MM.1S (cell line): Measurements from ENCODE around the gene AMZ2.

ENCODE experiments used
- DNase-seq: peaks from one replicate; pipeline ENCODE4 v3.0.0-alpha.2; 2015
- H2AFZ ChIP-seq: fragments of 300-600 bp; sonication (generic); 2 replicates; pipeline ENCODE4 v1.6.0; 2016; ENCODE audit warnings: antibody characterized with exemption, low read length
- H3F3A ChIP-seq: fragments of 300-600 bp; sonication (generic); 2 replicates; pipeline ENCODE4 v1.6.1; 2016; ENCODE audit warnings: mild to moderate bottlenecking, antibody characterized with exemption, low read length, moderate library complexity, mixed read lengths; ENCODE audit not compliant: insufficient read depth
- H3K27ac ChIP-seq: fragments of 300-600 bp; sonication (generic); 2 replicates; pipeline ENCODE4 v1.5.1; 2016; ENCODE audit warnings: mild to moderate bottlenecking, low read length
- H3K27me3 ChIP-seq: fragments of 300-600 bp; sonication (generic); replicated peaks from 2 replicates; pipeline ENCODE4 v1.6.0; 2016; ENCODE audit warnings: low read length; ENCODE audit not compliant: insufficient read depth
- H3K36me3 ChIP-seq: fragments of 300-600 bp; sonication (generic); replicated peaks from 2 replicates; pipeline ENCODE4 v1.6.1; 2016; ENCODE audit warnings: mild to moderate bottlenecking, low read length, mixed read lengths; ENCODE audit not compliant: insufficient read depth
- H3K4me1 ChIP-seq: fragments of 300-600 bp; sonication (generic); 2 replicates; pipeline ENCODE4 v1.6.1; 2016; ENCODE audit warnings: low read length, mixed read lengths
- H3K4me2 ChIP-seq: fragments of 300-600 bp; sonication (generic); 2 replicates; pipeline ENCODE4 v1.6.0; 2016; ENCODE audit warnings: low read depth, low read length
- H3K4me3 ChIP-seq: fragments of 300-600 bp; sonication (generic); 2 replicates; pipeline ENCODE4 v1.5.1; 2016; ENCODE audit warnings: low read length, mixed read lengths
- H3K79me2 ChIP-seq: fragments of 300-600 bp; sonication (generic); 2 replicates; pipeline ENCODE4 v1.6.1; 2016; ENCODE audit warnings: mixed run types, low read length, mixed read lengths
- H3K9ac ChIP-seq: fragments of 300-600 bp; sonication (generic); 2 replicates; pipeline ENCODE4 v1.6.1; 2016; ENCODE audit warnings: low read length, mixed read lengths
- H3K9me2 ChIP-seq: fragments of 300-600 bp; sonication (generic); replicated peaks from 2 replicates; pipeline ENCODE4 v1.6.1; 2016; ENCODE audit warnings: mild to moderate bottlenecking, low read length, mixed read lengths; ENCODE audit not compliant: insufficient read depth
- H3K9me3 ChIP-seq: fragments of 300-600 bp; sonication (generic); replicated peaks from 2 replicates; pipeline ENCODE4 v1.6.1; 2016; ENCODE audit warnings: mild to moderate bottlenecking, low read length, mixed read lengths; ENCODE audit not compliant: insufficient read depth
- H4K20me1 ChIP-seq: fragments of 300-600 bp; sonication (generic); 2 replicates; pipeline ENCODE4 v1.6.1; 2016; ENCODE audit warnings: mild to moderate bottlenecking, low read length, moderate library complexity, mixed read lengths; ENCODE audit not compliant: insufficient read depth
- CTCF ChIP-seq: fragments of 300-600 bp; sonication (generic); IDR thresholded peaks from 2 replicates; pipeline ENCODE4 v1.5.1; 2016; ENCODE audit warnings: antibody characterized with exemption, low read length, mixed read lengths
- EZH2 ChIP-seq: fragments of 300-600 bp; sonication (generic); optimal IDR thresholded peaks from 2 replicates; pipeline ENCODE3; 2017; ENCODE audit warnings: low read depth, mild to moderate bottlenecking, antibody characterized with exemption, low read length, mixed read lengths
- EZH2phosphoT487 ChIP-seq: fragments of 300-600 bp; sonication (generic); IDR thresholded peaks from 2 replicates; pipeline ENCODE4 v1.6.1; 2018; ENCODE audit warnings: antibody characterized with exemption, low read length

The AMZ2 gene

GRCh38 chr17:68238871-68239253, 9.0 kb upstream of the AMZ2 start:
- peak; percentile 38 for DNase-seq
- H3K36me3 ChIP-seq, result no peaks in the 10 kb centered on the region
- peak overlapping the region; percentile 67 for H3K4me3 ChIP-seq
- H4K20me1 ChIP-seq, result no peaks in the 10 kb centered on the region
- peak overlapping the region; percentile 54; the same call in 1 of the 2 replicates for H2AFZ ChIP-seq
- H3K27ac ChIP-seq, result peak overlapping the region; percentile 100
- peak overlapping the region; percentile 94 for H3K4me2 ChIP-seq
- peaks cover 41% of the 10 kb centered on the region for H3K4me1 ChIP-seq
- no peaks in the 10 kb centered on the region for H3K9me2 ChIP-seq
- H3K79me2 ChIP-seq, result peaks cover 6% of the 10 kb centered on the region; the same call in 1 of the 2 replicates
- H3F3A ChIP-seq, result peaks cover 45% of the 10 kb centered on the region
- peak overlapping the region; percentile 98 for H3K9ac ChIP-seq
- TF ChIP-seq EZH2phosphoT487 (no peak), CTCF (no peak), EZH2 (no peak)
- no peaks in the 10 kb centered on the region for H3K9me3 ChIP-seq
- no peaks in the 10 kb centered on the region for H3K27me3 ChIP-seq

DNA sequence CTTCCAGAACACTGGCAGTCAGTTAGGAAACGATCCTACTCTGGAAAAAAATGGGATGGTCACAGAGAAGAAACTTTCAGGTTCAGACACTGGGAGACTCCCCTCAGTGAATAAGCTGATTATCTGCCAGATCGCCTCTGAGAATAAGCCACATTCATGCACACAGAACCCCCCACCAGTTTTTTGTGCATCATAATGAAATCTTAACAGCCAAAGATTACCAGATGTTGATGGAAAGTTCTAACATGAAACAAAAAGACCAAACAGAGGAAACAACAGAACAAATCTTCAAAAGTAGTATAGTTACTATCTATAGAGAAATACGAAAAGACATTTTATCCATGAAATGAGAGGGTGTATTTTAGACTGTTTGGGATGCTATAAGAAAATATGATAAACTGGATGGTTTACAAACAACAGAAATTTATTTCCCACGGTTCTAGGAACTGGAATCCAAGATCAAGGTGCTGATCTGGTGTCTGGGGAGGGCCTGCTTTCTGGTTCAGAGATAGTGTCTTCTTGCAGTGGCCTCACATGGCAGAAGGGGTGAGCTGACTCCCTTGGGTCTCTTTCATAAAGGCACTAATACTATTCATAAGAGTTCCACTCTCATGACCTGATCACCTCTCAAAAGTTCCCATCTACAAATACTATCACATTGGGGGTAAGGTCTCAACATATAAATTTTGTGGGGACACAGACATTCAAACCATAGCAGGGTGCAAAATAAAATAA, 8.0 kb upstream of the AMZ2 start:
- peaks cover 40% of the 10 kb centered on the region for H3F3A ChIP-seq
- H3K4me2 ChIP-seq, result peak overlapping the region; percentile 94; the same call in 1 of the 2 replicates
- 0 out of 2 replicates have a peak, but pooled peaks cover 3% of the 10 kb centered on the region for H3K79me2 ChIP-seq
- TF ChIP-seq EZH2 (no peak), EZH2phosphoT487 (no peak), CTCF (no peak)
- H3K27me3 ChIP-seq, result no peaks in the 10 kb centered on the region
- no peak overlapping the region for H2AFZ ChIP-seq
- H3K9me2 ChIP-seq, result no peaks in the 10 kb centered on the region
- no peaks in the 10 kb centered on the region for H3K9me3 ChIP-seq
- peak overlapping the region; percentile 98; the same call in 1 of the 2 replicates for H3K9ac ChIP-seq
- no peak for DNase-seq
- H3K4me1 ChIP-seq, result peaks cover 36% of the 10 kb centered on the region
- no peak overlapping the region; the same call in 1 of the 2 replicates for H3K4me3 ChIP-seq
- peak overlapping the region; percentile 100 for H3K27ac ChIP-seq
- no peaks in the 10 kb centered on the region for H4K20me1 ChIP-seq
- H3K36me3 ChIP-seq, result no peaks in the 10 kb centered on the region

GRCh38 chr17:68246271-68247028, 1.4 kb upstream of the AMZ2 start:
- Histone ChIP-seq H3K9me2 (no peaks in the 10 kb centered on the region), H3K4me2 (peak overlapping the region; percentile 66; the same call in 1 of the 2 replicates), H3K36me3 (no peaks in the 10 kb centered on the region), H3K27ac (no peak overlapping the region; the same call in 1 of the 2 replicates), H3K4me3 (peak overlapping the region; percentile 94; the same call in 1 of the 2 replicates), H2AFZ (no peak overlapping the region), H3K9ac (peak overlapping the region; percentile 98; the same call in 1 of the 2 replicates), H3F3A (no peaks in the 10 kb centered on the region), H3K4me1 (peaks cover 11% of the 10 kb centered on the region), H4K20me1 (no peaks in the 10 kb centered on the region), H3K27me3 (no peaks in the 10 kb centered on the region), H3K9me3 (no peaks in the 10 kb centered on the region), H3K79me2 (peaks cover 16% of the 10 kb centered on the region)
- DNase-seq, result no peak
- TF ChIP-seq EZH2, result no peak
- no peak for TF ChIP-seq CTCF
- no peak for TF ChIP-seq EZH2phosphoT487
